Measurements from ENCODE around the gene SND1. TPM values are rescaled to one million over a fixed set of nuclear protein-coding genes. Genes with fewer than 3 reads are reported as not detected.

The SND1 gene
- total and polyA plus RNA-seq, 10 of the 15 experiments (the other 5 are each of a cell fraction or from before 2014, with no cell fraction given) = 52.4 to 270 (median 146) TPM

DNA sequence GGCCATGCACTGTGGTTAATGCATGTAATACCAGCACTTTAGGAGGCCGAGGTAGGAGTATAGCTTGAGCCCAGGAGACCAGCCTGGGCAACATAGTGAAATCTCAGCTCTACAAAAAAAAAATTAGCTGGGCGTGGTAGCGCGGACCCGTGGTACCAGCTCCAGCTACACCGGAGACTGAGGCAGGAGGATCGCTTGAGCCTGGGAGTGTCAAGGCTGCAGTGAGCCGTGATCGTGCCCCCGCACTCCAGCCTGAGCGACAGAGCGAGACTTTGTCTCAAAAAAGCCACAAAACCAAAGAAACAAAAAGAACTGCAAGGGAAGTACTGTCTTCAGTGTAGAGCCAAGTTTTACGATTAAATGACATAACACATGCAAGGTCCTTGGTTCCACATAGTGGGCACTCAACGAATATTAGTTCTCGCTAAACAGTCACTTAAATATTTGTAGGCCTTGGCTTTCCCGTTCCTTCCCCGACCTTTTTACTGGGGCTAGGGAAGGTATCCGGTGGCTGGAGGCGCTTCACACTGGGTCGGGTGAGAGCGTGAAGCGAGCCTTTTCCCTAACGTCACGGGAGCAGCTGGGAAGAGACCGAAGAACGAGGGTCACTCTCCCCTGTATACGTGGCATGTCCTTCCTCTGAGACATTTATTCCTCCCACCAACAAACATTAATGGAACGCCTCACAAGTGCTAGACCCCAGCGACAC lies 993 bp upstream of the SND1 start (continued):
- TF ChIP-seq, protein P1, sequence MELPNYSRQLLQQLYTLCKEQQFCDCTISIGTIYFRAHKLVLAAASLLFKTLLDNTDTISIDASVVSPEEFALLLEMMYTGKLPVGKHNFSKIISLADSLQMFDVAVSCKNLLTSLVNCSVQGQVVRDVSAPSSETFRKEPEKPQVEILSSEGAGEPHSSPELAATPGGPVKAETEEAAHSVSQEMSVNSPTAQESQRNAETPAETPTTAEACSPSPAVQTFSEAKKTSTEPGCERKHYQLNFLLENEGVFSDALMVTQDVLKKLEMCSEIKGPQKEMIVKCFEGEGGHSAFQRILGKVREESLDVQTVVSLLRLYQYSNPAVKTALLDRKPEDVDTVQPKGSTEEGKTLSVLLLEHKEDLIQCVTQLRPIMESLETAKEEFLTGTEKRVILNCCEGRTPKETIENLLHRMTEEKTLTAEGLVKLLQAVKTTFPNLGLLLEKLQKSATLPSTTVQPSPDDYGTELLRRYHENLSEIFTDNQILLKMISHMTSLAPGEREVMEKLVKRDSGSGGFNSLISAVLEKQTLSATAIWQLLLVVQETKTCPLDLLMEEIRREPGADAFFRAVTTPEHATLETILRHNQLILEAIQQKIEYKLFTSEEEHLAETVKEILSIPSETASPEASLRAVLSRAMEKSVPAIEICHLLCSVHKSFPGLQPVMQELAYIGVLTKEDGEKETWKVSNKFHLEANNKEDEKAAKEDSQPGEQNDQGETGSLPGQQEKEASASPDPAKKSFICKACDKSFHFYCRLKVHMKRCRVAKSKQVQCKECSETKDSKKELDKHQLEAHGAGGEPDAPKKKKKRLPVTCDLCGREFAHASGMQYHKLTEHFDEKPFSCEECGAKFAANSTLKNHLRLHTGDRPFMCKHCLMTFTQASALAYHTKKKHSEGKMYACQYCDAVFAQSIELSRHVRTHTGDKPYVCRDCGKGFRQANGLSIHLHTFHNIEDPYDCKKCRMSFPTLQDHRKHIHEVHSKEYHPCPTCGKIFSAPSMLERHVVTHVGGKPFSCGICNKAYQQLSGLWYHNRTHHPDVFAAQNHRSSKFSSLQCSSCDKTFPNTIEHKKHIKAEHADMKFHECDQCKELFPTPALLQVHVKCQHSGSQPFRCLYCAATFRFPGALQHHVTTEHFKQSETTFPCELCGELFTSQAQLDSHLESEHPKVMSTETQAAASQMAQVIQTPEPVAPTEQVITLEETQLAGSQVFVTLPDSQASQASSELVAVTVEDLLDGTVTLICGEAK (IDR thresholded peaks at IDR 0.05; ENCODE audit: borderline replicate concordance) = peak; percentile 19; the same call in 1 of the 2 replicates
- TF ChIP-seq JUNB (IDR thresholded peaks at IDR 0.05) (no peak), YY1 (IDR thresholded peaks at IDR 0.05; ENCODE audit: low read depth, low read length) (no peak), PAX5 (IDR thresholded peaks at IDR 0.05; ENCODE audit: borderline replicate concordance, low read depth, low read length) (peak; percentile 52; the same call in 1 of the 2 replicates), HDAC2 (IDR thresholded peaks at IDR 0.05) (no peak), MXI1 (IDR thresholded peaks at IDR 0.05; ENCODE audit: low read depth, low read length) (peak; percentile 62; the same call in 1 of the 2 replicates)
- TF ChIP-seq, protein P2, sequence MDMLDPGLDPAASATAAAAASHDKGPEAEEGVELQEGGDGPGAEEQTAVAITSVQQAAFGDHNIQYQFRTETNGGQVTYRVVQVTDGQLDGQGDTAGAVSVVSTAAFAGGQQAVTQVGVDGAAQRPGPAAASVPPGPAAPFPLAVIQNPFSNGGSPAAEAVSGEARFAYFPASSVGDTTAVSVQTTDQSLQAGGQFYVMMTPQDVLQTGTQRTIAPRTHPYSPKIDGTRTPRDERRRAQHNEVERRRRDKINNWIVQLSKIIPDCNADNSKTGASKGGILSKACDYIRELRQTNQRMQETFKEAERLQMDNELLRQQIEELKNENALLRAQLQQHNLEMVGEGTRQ (IDR thresholded peaks at IDR 0.05; ENCODE audit: borderline replicate concordance, low read depth, low read length) = no peak

All from GM12878 (cell line).